Mesenchymal stem cell (in vitro differentiated cells and primary cell): ENCODE measurements around the gene ENGASE.
A peak's percentile ranks its signal among the peaks of the same experiment; 100 is the strongest.

Experiments
- DNase-seq: peaks from one replicate; pipeline ENCODE4 v3.0.0-alpha.2; 2013
- H2AFZ ChIP-seq: one replicate; pipeline ENCODE4 v1.6.1; 2013; ENCODE audit warnings: low read depth, mild to moderate bottlenecking, control low read depth, inconsistent platforms, low read length, moderate library complexity
- H2AK5ac ChIP-seq: 2 replicates; pipeline ENCODE4 v1.6.1; 2013; ENCODE audit warnings: low read length, moderate library complexity, mild to moderate bottlenecking, inconsistent platforms; ENCODE audit not compliant: severe bottlenecking
- H2BK120ac ChIP-seq: one replicate; pipeline ENCODE4 v1.6.1; 2013; ENCODE audit warnings: low read depth, mild to moderate bottlenecking, inconsistent platforms, low read length, moderate library complexity
- H2BK12ac ChIP-seq, 2 experiments: one replicate each; pipeline ENCODE4 v1.6.1; 2013; ENCODE audit warnings: inconsistent platforms in 2 of 2, low read length in 2 of 2, mild to moderate bottlenecking in 2 of 2, moderate library complexity in 2 of 2, control low read depth in 1 of 2
- H2BK15ac ChIP-seq: one replicate; pipeline ENCODE4 v1.6.1; 2013; ENCODE audit warnings: mild to moderate bottlenecking, low read depth, inconsistent platforms; ENCODE audit not compliant: poor library complexity, severe bottlenecking
- H2BK5ac ChIP-seq: 2 replicates; pipeline ENCODE4 v1.6.1; 2013; ENCODE audit warnings: low read depth, mild to moderate bottlenecking, low read length, control low read depth, inconsistent platforms; ENCODE audit not compliant: poor library complexity, severe bottlenecking
- H3K14ac ChIP-seq, 2 experiments: one replicate each; pipeline ENCODE4 v1.6.1; 2013; ENCODE audit warnings: inconsistent platforms in 2 of 2, low read length in 2 of 2, control low read depth in 1 of 2, mild to moderate bottlenecking in 1 of 2, moderate library complexity in 1 of 2
- H3K18ac ChIP-seq, 2 experiments: one replicate each; pipeline ENCODE4 v1.6.1; 2013; ENCODE audit warnings: inconsistent platforms in 2 of 2, low read length in 2 of 2, control low read depth in 1 of 2, low read depth in 1 of 2, mild to moderate bottlenecking in 1 of 2
- H3K23ac ChIP-seq, 2 experiments: one replicate each; pipeline ENCODE4 v1.6.1; 2013; ENCODE audit warnings: inconsistent platforms in 2 of 2, low read length in 2 of 2, mild to moderate bottlenecking in 2 of 2, moderate library complexity in 2 of 2, control low read depth in 1 of 2
- H3K27ac ChIP-seq: 2 replicates; pipeline ENCODE4 v1.5.1; 2013; ENCODE audit warnings: mild to moderate bottlenecking, moderate library complexity, low read length, control low read depth, inconsistent platforms; ENCODE audit not compliant: poor library complexity, severe bottlenecking
- H3K27me3 ChIP-seq, 2 experiments: 2 replicates each; pipeline versions ENCODE4 v1.6.1 to v1.7.0; 2013; ENCODE audit warnings: low read length in 2 of 2, mild to moderate bottlenecking in 2 of 2, moderate library complexity in 2 of 2, control low read depth in 1 of 2, inconsistent platforms in 1 of 2; ENCODE audit not compliant: control insufficient read depth in 1 of 2, insufficient read depth in 1 of 2
- H3K36me3 ChIP-seq, 2 experiments: 2 replicates each; pipeline versions ENCODE4 v1.6.1 to v1.7.0; 2013; ENCODE audit warnings: low read length in 2 of 2, control low read depth in 1 of 2, inconsistent platforms in 1 of 2, low read depth in 1 of 2, mild to moderate bottlenecking in 1 of 2; ENCODE audit not compliant: insufficient read depth in 2 of 2, control insufficient read depth in 1 of 2
- H3K4ac ChIP-seq, 2 experiments: one replicate each; pipeline ENCODE4 v1.6.1; 2013; ENCODE audit warnings: inconsistent platforms in 2 of 2, low read length in 2 of 2, mild to moderate bottlenecking in 2 of 2, moderate library complexity in 2 of 2, control low read depth in 1 of 2, low read depth in 1 of 2
- H3K4me1 ChIP-seq: 2 replicates; pipeline ENCODE4 v1.6.1; 2013; ENCODE audit warnings: low read depth, low read length, control low read depth; ENCODE audit not compliant: control insufficient read depth, insufficient read depth
- H3K4me2 ChIP-seq: 2 replicates; pipeline ENCODE4 v1.6.1; 2013; ENCODE audit warnings: low read length, mild to moderate bottlenecking, inconsistent platforms; ENCODE audit not compliant: poor library complexity, severe bottlenecking
- H3K4me3 ChIP-seq, 2 experiments: 2 replicates each; pipeline versions ENCODE4 v1.5.1 to v1.7.0; 2013; ENCODE audit warnings: low read length in 2 of 2, mild to moderate bottlenecking in 2 of 2, control low read depth in 1 of 2, low read depth in 1 of 2; ENCODE audit not compliant: insufficient read depth in 1 of 2
- H3K79me1 ChIP-seq: replicated peaks from 2 replicates; pipeline ENCODE4 v1.6.1; 2013; ENCODE audit warnings: mild to moderate bottlenecking, control low read depth, low read length, inconsistent platforms; ENCODE audit not compliant: poor library complexity, severe bottlenecking
- H3K9ac ChIP-seq: 2 replicates; pipeline ENCODE4 v1.7.0; 2013; ENCODE audit warnings: mild to moderate bottlenecking, low read length, moderate library complexity
- H3K9me3 ChIP-seq: 2 replicates; pipeline ENCODE4 v1.7.0; 2013; ENCODE audit warnings: mild to moderate bottlenecking, low read length; ENCODE audit not compliant: control insufficient read depth
- H4K8ac ChIP-seq: one replicate; pipeline ENCODE4 v1.6.1; 2013; ENCODE audit warnings: inconsistent platforms, mild to moderate bottlenecking, low read length, moderate library complexity
- H4K91ac ChIP-seq: one replicate; pipeline ENCODE4 v1.6.1; 2013; ENCODE audit warnings: mild to moderate bottlenecking, low read length, inconsistent platforms
- WGBS: methylation state at CpG from one replicate; pipeline ENCODE4 v1.1.7; 2013; ENCODE audit warnings: mixed read lengths; 5-methylcytosine and 5-hydroxymethylcytosine counted together

The ENGASE gene

DNA sequence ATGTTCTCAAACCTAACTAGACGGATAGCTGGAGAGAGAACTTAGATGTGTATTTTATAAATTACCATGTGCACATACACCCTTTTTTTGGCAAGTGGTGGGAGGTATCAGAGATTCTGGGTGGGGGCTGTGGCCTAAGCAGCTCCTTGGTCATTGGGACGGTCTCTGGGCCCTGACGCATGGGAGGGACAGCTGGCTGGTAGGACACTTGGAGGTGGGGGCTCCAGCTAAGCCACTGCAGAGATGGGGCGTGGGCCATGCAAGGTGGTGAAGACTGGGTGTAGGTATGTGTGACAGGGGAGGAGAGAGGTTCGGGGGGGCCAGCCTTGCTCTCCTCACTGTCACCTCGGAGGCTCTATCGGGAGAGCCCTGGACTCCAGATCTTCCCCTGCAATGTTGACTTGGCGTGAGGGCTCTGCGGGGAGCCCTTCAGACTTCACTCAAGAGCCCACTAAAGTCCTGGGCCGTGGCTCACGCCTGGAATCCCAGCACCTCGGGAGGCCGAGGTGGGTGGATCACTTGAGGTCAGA, 33.5 kb upstream of the ENGASE start:
- no peak overlapping the region for H3K4me2 ChIP-seq
- no peak overlapping the region for H3K23ac ChIP-seq
- no peaks in the 10 kb centered on the region for H3K79me1 ChIP-seq
- H3K4me1 ChIP-seq: peaks cover 2% of the 10 kb centered on the region
- no peak for DNase-seq
- no peak overlapping the region for H2BK120ac ChIP-seq
- no peak overlapping the region for H2AK5ac ChIP-seq
- H3K36me3 ChIP-seq: peaks cover 0 to 3% of the 10 kb centered on the region in 2 experiments
- no peak overlapping the region for H2BK5ac ChIP-seq
- H3K9me3 ChIP-seq: no peaks in the 10 kb centered on the region
- WGBS: 94% methylated on average over 13 of the region's 13 CpGs
- peaks cover 0 to 18% of the 10 kb centered on the region in 2 experiments for H3K27me3 ChIP-seq
- no peak overlapping the region for H4K8ac ChIP-seq
- H2AFZ ChIP-seq: no peak overlapping the region
- no peak overlapping the region for H3K18ac ChIP-seq
- no peak overlapping the region for H4K91ac ChIP-seq
- no peak overlapping the region for H3K4ac ChIP-seq
- H3K14ac ChIP-seq: no peak overlapping the region
- H3K4me3 ChIP-seq: no peak overlapping the region
- no peak overlapping the region for H3K9ac ChIP-seq
- no peak overlapping the region for H3K27ac ChIP-seq
- no peak overlapping the region for H2BK12ac ChIP-seq
- H2BK15ac ChIP-seq: no peak overlapping the region

DNA sequence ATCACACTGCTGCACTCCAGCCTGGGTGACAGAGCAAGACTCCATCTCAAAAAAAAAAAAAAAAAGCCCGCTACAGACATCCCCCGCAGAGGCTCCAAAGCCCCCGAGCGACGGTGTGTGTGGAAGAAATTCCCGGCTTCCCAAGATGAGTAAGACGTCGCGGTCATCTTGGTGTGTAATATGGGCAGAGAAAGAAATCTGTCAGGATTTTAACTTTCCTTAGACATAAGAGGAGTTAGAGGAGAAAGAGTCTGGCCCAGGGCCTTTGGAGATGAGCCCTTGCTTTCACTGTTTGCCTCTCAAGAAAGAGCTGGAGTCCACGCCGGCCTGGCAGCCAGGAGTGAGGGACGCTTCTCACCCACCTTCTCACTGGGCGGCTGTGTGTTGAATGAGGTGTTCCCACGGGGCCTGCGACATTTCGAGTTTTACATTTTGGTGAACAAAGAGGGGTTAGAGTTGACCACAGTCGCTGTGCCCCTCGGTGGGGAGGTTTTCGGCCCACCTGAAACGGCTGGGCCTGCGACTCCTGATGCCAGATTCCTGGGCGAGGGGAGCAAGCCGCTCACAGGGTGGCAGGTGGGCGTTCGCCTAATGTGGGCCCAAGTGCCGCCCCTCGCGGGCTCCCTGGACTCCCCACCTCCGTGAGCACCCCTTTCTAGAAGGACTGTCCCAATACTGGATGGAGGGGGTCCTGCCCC, 32.8 kb upstream of the ENGASE start:
- H3K4me3 ChIP-seq: no peak overlapping the region
- no peaks in the 10 kb centered on the region for H3K9me3 ChIP-seq
- H3K4ac ChIP-seq: no peak overlapping the region
- H2AK5ac ChIP-seq: no peak overlapping the region
- peaks cover 0 to 3% of the 10 kb centered on the region in 2 experiments for H3K36me3 ChIP-seq
- no peak overlapping the region for H3K23ac ChIP-seq
- no peak overlapping the region for H2AFZ ChIP-seq
- H2BK15ac ChIP-seq: no peak overlapping the region
- no peaks in the 10 kb centered on the region for H3K79me1 ChIP-seq
- peaks cover 0 to 21% of the 10 kb centered on the region in 2 experiments for H3K27me3 ChIP-seq
- peak overlapping the region; percentile 75 for H3K9ac ChIP-seq
- no peak overlapping the region for H2BK12ac ChIP-seq
- no peak overlapping the region for H2BK120ac ChIP-seq
- 87% methylated on average over 25 of the region's 29 CpGs for WGBS
- no peak overlapping the region for H4K8ac ChIP-seq
- DNase-seq: no peak
- H4K91ac ChIP-seq: no peak overlapping the region
- no peak overlapping the region for H3K27ac ChIP-seq
- no peaks in the 10 kb centered on the region for H3K4me1 ChIP-seq
- H3K14ac ChIP-seq: no peak overlapping the region
- no peak overlapping the region for H3K18ac ChIP-seq
- no peak overlapping the region for H3K4me2 ChIP-seq
- no peak overlapping the region for H2BK5ac ChIP-seq

DNA sequence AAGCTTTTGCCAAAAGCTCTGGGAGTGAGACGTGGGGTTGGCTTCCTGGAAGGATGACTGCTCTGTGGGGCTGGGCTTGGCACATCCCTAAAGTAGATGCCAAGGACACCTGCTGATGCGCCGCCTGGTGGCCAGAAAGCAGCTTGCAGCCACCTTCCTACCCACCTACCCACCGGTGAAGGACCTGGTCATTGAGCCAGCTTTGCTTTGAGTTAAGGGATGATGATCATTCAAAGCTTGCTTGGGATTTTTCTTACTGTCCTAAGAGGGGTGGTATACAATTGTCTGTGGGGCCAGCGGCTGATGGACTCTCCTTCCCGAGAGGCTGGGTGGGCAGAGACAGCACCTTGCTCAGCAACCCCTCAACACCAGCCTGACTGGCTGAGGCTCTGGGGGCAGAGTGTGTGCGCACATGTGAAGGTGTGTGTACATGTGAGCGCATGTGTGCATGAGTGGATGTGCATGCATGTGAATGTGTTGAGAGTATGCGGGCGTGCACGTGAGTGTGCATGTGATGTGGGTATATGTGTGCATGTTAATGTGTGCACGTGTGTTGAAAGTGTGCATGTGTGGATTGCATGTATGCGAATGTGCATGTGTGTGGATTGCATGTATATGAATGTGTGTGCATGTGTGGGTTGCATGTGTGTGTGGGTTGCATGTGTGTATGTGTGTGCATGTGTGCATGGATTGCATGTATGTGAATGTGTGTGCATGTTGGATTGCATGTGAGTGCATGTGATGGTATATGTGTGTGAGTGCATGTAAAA, 32.0 kb upstream of the ENGASE start:
- no peaks in the 10 kb centered on the region for H3K4me1 ChIP-seq
- H3K36me3 ChIP-seq: peaks cover 0 to 4% of the 10 kb centered on the region in 2 experiments
- H3K27me3 ChIP-seq: peaks cover 0 to 21% of the 10 kb centered on the region in 2 experiments
- no peak overlapping the region for H3K14ac ChIP-seq
- no peak overlapping the region for H3K4me3 ChIP-seq
- no peak overlapping the region for H4K8ac ChIP-seq
- no peak overlapping the region for H3K27ac ChIP-seq
- no peak overlapping the region for H3K18ac ChIP-seq
- DNase-seq: no peak
- H2AK5ac ChIP-seq: no peak overlapping the region
- H3K9ac ChIP-seq: peak overlapping the region; percentile 75
- peak overlapping the region; percentile 21 for H4K91ac ChIP-seq
- H2AFZ ChIP-seq: no peak overlapping the region
- no peaks in the 10 kb centered on the region for H3K79me1 ChIP-seq
- no peak overlapping the region for H2BK12ac ChIP-seq
- no peaks in the 10 kb centered on the region for H3K9me3 ChIP-seq
- H2BK120ac ChIP-seq: no peak overlapping the region
- H3K4ac ChIP-seq: no peak overlapping the region
- no peak overlapping the region for H2BK5ac ChIP-seq
- H3K23ac ChIP-seq: no peak overlapping the region
- H2BK15ac ChIP-seq: no peak overlapping the region
- WGBS: 75% methylated on average over 11 of the region's 13 CpGs
- H3K4me2 ChIP-seq: no peak overlapping the region

DNA sequence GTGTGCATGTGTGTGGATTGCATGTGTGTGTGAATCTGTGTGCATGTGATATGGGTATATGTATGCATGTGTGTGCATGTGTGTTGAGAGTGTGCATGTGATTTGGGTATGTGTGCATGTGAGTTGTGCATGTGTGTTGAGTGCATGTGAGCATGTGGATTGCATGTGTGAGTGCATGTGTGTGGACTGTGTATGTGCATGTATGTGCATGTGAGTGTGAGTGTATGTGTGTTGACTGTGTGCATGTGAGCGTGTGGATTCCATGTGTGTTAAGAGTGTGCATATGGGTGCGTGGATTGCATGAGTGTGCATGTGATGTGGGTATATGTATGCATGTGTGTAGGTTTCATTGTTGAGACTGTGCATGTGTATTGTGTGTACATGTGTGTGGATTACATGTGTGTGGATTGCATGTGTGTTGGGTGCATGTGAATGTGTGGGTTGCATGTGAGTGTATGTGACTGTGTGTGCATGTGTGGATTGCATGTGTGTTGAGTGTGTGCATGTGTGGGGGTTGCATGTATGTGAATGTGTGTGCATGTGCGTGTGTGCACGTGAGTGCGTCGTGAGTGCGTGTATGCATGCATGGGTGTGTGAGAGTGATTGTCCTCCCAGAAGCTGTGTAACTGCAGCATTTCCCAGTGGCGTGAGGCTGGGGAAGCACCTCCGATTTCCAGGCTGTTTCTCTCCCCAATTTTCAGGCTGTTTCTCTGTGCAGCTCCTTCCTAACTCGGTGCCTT, 31.3 kb upstream of the ENGASE start:
- Histone ChIP-seq H4K8ac (no peak overlapping the region), H2BK12ac (no peak overlapping the region), H3K4me1 (no peaks in the 10 kb centered on the region), H3K9me3 (no peaks in the 10 kb centered on the region), H2AK5ac (no peak overlapping the region), H2BK120ac (no peak overlapping the region), H3K27ac (no peak overlapping the region), H3K9ac (no peak overlapping the region), H3K4me2 (no peak overlapping the region), H3K23ac (no peak overlapping the region), H3K79me1 (no peaks in the 10 kb centered on the region), H3K18ac (no peak overlapping the region), H3K36me3 (peaks cover 0 to 7% of the 10 kb centered on the region in 2 experiments), H2BK5ac (no peak overlapping the region), H3K4ac (no peak overlapping the region), H2BK15ac (no peak overlapping the region), H3K14ac (no peak overlapping the region), H4K91ac (peak overlapping the region; percentile 21), H3K4me3 (no peak overlapping the region), H3K27me3 (peaks cover 0 to 21% of the 10 kb centered on the region in 2 experiments), H2AFZ (no peak overlapping the region)
- no peak for DNase-seq
- WGBS: 93% methylated on average over 10 of the region's 10 CpGs
